ENCODE data around the gene GGT5.
"Not testable (repeated sequence)": the region's sequence is repeated elsewhere in the genome, so short reads cannot be mapped to it uniquely, and the experiment has no call there.

GGT5 gene

GRCh38 chr22:24182900-24183246 lies 62.0 kb downstream of the GGT5 start:
- DNase-seq (ENCODE audit: low read depth): not testable (repeated sequence)

GRCh38 chr22:24181996-24182899 lies 62.6 kb downstream of the GGT5 start:
- DNase-seq (ENCODE audit: low read depth): no peak

- DNase-seq (ENCODE audit: low read depth): no peak
Observed at GRCh38 chr22:24181088-24181995, 63.5 kb downstream of the GGT5 start, which contains the start of gene SUSD2. SUSD2 (plus strand) TSS chr22:24181487; CDS start chr22:24181520, 33 bp downstream.

GRCh38 chr22:24180316-24181087 lies 64.4 kb downstream of the GGT5 start:
- no peak for DNase-seq (ENCODE audit: low read depth)

GRCh38 chr22:24179478-24180210 lies 65.2 kb downstream of the GGT5 start:
- no peak for DNase-seq (ENCODE audit: low read depth)

- DNase-seq (ENCODE audit: low read depth): no peak
Observed at GRCh38 chr22:24178502-24179440, 66.1 kb downstream of the GGT5 start.

GRCh38 chr22:24178021-24178431 lies 66.9 kb downstream of the GGT5 start:
- no peak for DNase-seq (ENCODE audit: low read depth)

- DNase-seq (ENCODE audit: low read depth): no peak
Observed at GRCh38 chr22:24177456-24177855, 67.4 kb downstream of the GGT5 start.

- no peak for DNase-seq (ENCODE audit: low read depth)
Observed at GRCh38 chr22:24177045-24177444, 67.8 kb downstream of the GGT5 start.

- DNase-seq (ENCODE audit: low read depth): no peak
Observed at GRCh38 chr22:24176630-24177029, 68.3 kb downstream of the GGT5 start.

- DNase-seq (ENCODE audit: low read depth): no peak
Observed at GRCh38 chr22:24176040-24176439, 68.8 kb downstream of the GGT5 start.

- no peak for DNase-seq (ENCODE audit: low read depth)
Observed at GRCh38 chr22:24175160-24175808, 69.6 kb downstream of the GGT5 start.

GRCh38 chr22:24171822-24172221 lies 73.1 kb downstream of the GGT5 start:
- no peak for DNase-seq (ENCODE audit: low read depth)

- no peak for DNase-seq (ENCODE audit: low read depth)
Observed at GRCh38 chr22:24170632-24171031, 74.2 kb downstream of the GGT5 start.

- DNase-seq (ENCODE audit: low read depth): no peak
Observed at GRCh38 chr22:24170188-24170587, 74.7 kb downstream of the GGT5 start.

Measured in non-pigmented ciliary epithelial cell (primary cell).